B cell (primary cell): ENCODE results near the gene TRIM15.

Experiments used
- CTCF ChIP-seq: fragments of 200-600 bp; IDR thresholded peaks from one replicate; pipeline ENCODE4 v1.8.0; 2022; ENCODE audit warnings: antibody characterized with exemption, mild to moderate bottlenecking
- EZH2 ChIP-seq: IDR thresholded peaks from 2 replicates; pipeline ENCODE4 v1.6.1; 2012; ENCODE audit warnings: borderline replicate concordance, low read depth, mild to moderate bottlenecking, moderate library complexity, low read length; ENCODE audit not compliant: insufficient read depth, poor library complexity, severe bottlenecking

- no peak for TF ChIP-seq CTCF
- TF ChIP-seq EZH2: no peak
These were observed 9.3 kb downstream of the TRIM15 start for GRCh38 chr6:30172681-30173080.
